Stimulated activated CD8-positive, alpha-beta memory T cell treated with anti-CD3 and anti-CD28 coated beads, Interleukin-4, amount 100 ng/mL, for 1 hour (primary cell): ENCODE measurements around the gene ABHD10.
"Not testable (repeated sequence)": the region's sequence is repeated elsewhere in the genome, so short reads cannot be mapped to it uniquely, and the experiment has no call there.

Experiments
- DNase-seq, 2 donors: peaks; one replicate each; pipeline ENCODE4 v3.0.0-alpha.2; 2020; ENCODE audit warnings: low read depth in 2 of 2, low spot score in 1 of 2

Gene ABHD10

DNA sequence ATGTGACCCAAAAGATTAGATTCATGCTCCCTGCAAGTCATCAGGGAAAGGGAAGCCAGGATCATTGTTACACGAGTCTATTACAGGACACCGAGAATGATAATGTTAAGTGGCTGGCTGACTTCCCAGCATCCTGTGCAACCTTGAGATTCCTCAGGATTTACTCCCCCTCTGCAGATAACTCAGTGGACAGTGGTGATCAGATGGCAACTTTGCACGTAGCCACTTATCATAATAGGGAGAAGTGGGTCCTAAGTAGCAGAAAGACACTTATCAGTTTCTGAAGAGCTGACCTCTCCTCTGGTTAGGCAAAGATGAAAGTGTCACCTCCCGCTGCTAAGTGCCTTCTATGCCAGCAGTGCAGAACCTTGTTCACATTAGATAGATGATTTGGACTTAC, 49.0 kb downstream of the ABHD10 start:
- DNase-seq, result no peak

- no peak for DNase-seq
Observed at GRCh38 chr3:112030901-112031300, 52.1 kb downstream of the ABHD10 start.

DNA sequence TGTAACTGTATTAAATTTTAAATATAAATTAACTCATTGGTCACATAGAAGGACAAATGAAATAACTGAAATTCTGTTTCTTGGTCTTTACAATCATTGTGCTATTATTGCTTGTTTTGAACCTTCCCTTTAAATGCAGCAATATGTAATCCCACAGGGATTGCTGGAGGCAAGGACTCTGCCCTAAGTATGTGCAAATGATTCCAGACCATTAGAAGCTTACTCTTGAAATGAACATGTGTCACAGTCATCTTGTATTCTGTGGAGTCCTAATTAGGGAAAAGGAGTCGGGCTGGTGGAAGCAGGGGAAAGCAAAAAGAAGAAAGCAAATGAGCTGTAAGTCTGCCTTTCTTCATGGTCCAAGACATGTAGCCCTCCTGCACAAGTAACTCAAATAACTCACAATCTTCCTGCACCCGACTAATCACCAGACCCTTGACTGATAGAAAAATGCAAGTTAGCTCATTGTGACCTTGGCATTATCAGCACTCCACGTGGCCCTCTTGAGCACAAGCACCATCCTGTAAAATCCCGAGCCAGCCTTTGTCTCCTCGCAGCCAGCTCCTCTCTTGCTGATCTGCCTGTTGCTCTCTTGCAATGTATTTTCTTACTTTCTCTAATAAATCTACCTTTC, 53.4 kb downstream of the ABHD10 start:
- DNase-seq, result no peak

- DNase-seq, result no peak
Observed at GRCh38 chr3:112034436-112034835, 55.6 kb downstream of the ABHD10 start, which contains the start of gene TMPRSS7. TMPRSS7 (plus strand) TSS chr3:112034736; CDS start chr3:112034846, 110 bp downstream.

DNA sequence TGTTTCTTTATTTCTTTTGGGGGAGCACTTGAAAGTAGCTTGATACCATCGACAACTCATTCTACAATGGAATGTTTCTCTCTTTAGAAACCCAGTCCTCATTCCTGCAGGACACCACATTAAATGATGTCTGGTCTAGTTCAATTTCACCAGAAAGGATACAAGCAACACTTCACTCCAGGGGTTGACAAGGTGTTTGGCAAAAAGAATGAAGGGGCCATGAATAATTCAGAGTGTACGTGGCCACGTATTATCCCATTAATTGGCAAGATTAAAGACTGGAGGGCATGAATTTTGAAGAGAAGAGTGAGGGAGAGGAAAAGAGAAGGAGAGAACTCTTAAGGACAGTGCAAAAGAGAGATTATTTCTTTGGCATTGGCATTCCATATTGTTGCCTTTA, 56.4 kb downstream of the ABHD10 start:
- no peak for DNase-seq

DNA sequence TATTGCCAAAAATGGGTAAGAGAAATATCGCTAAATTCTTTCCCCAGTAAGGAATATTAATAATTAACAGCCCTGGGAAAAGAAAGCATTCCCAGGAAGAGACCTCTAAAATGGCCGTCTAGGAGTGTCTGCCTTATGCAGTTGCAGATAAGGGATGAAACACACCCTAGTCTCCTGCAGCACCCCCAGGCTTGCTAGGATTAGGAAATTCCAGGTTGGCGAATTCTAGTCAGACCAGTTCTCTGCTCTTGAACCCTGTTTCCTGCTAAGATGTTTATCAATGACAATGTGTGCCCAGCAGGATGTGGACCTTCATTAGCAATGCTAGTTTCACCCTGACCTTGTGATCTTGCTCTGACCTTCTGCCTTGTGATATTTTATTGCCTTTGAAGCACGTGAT, 58.4 kb downstream of the ABHD10 start:
- DNase-seq, result not testable (repeated sequence)

- DNase-seq, result no peak
Observed at GRCh38 chr3:112038863-112039262, 60.0 kb downstream of the ABHD10 start.

GRCh38 chr3:112041321-112041720, 62.5 kb downstream of the ABHD10 start:
- no peak for DNase-seq

DNA sequence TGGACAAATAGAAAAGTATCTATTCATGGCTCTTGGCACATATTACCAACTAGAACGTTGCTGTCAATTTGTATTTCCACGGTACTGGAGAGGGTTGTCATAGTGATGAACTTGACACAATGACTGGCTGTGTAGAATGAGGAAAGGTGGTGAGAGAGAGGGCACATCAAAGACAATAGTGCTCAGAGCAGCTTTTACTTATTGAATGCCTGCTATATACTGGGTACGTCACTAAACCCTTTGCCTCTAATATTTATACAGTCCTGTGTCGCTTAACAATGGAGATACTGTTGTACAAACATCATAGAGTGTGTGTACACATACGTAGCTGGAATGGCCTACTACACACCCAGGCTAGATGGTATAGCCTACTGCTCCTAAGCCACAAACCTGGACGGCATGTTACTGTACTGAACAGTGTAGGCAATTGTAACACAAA, 64.0 kb downstream of the ABHD10 start:
- DNase-seq, result no peak
